GM18508 (cell line): ENCODE results near the gene BAHCC1.

Experiments
- ATAC-seq: cut with Tn5 transposase; IDR thresholded peaks from one replicate; pipeline ENCODE4 v1.9.1; 2021; ENCODE audit warnings: moderate number of reproducible peaks; ENCODE audit not compliant: insufficient read depth, unreplicated experiment

BAHCC1 gene

DNA sequence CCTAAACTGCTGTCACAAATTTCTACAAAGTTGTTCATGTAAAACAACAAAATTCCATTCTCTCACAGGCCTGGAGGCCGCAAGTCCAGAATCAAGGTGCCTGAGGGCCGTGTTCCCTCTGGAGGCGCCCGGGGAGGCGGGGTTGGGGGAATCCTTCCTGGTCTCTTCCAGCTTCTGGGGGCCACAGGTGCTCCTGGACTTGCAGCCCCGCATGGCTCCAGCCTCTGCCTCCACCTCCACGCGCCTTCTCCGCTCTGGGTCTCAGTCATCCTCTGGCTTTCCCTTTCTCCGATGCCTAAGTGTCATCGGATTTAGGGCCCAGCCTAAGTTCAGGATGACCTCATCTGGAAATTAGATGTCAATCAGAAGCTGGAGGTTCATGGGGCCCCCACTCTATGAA is 28.6 kb upstream of the BAHCC1 start:
- ATAC-seq, result no peak

DNA sequence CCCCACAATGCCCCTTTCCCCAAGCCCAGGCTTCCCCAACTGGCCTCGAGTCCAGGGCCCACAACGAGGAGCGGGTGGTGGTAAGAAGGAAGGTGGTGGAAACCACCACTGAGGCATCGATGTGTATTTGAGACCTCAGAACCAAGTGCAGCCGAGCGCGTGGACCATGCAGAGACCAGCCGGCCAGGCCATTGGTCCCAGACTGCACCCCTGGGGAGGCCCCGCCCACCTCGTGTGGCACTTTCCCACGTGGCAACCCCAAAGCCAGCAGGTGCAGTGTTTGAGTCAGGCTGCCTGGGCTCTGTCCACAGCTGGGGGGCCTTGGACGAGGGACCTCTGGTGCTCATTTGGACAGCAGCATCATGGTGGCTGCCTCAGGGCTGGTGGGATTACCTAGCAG is 28.1 kb upstream of the BAHCC1 start:
- no peak for ATAC-seq

DNA sequence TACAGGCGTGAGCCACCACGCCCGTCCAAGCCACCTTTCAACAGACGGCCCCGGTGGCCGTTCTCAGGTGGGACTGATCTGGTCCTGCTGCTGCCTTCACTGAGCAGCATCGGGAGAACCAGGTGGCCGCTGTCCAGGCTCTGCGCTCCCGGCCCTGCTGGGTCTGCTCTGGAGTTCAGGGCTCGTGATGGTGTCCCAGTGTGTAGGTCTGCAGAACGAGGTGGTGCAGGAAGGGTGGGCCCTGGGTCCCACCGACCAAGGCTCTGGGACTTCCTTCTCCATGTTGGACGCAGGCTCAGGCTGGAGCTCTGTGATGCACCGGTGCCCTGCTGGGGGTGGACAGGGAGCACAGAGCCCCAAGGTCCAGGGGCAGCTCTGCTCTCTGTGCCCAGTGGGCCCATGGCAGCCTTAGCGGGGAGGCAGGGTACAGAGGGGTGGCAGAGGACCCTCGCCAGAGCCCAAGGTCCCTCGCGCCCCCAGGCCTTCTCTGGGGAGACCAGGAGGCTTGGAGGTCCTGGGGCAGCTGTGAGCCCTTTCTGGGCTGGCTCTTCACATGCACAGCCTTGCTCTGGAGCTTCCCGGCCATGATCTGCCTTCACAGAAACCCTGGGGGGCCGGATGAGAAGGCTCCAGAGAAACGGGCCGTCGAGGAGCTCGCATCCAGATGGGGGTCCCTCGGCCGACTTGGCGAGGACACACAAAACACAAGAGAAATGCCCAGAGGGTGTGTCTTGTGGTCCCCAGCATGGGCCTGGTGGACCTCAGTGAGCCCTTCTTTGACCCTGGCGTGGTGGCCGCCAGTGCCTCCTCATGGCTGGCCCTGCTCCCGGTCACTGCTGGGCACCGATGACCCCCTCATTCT is 26.9 kb upstream of the BAHCC1 start:
- ATAC-seq, result no peak

DNA sequence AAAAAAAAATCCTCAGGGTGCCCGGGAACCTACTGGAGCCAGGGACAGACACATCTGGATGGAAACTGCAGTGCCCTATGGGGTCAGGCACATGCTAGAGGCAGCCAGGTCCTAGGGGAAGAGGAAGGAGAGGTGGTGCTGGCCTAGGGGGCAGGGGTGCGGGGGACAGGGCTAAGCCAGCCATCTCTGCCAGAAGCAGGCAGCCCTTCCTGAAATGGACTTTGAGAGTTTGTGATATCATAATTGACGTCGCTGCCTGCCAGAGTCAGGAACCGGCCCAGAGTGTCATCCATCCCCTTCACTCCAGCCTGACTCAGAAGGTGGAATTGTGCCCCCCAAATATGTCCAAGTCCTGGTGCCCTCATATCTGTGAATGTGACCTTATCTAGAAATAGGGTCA is 25.0 kb upstream of the BAHCC1 start:
- no peak for ATAC-seq

DNA sequence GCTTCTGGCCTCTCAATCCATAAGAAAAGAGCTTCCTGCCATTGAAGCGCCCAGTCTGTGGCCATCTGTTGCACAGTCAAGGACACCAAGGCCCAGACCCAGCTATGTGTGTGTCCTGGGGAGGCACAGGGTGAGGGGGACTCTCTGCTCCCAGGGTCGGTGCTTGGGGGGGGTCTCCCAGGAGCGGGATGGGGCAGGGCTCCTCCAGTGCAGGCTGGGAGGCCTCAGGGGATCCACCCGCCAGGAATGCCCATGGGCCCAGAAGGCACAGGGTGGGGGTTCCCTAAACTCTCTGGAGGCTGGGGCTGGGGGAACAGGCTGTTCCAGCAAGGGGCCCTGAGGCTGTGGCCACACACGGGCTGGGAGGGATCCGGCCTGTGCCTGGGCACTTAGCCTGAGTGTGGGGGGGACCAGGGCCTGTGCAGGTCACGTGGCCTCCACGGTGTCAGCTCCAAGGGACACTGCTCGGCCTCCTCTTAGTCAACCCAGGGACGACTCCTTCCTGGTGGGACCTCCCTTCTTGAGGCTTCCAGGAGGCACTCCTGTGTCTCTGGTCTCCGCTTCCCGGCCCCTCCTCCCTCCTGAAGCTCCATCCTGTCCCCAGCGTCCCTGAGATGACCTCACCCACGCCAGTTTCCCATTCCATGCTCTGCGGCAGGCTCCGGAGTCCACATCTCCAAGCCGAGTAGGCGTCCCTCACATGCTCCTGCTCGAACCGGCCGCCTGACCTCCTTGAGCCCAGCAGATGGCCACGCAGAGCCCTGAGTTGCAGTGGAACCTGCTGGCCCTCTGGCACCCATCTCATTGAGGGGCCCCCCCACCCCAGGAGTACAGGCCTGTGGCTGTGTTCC is 23.1 kb upstream of the BAHCC1 start:
- no peak for ATAC-seq

DNA sequence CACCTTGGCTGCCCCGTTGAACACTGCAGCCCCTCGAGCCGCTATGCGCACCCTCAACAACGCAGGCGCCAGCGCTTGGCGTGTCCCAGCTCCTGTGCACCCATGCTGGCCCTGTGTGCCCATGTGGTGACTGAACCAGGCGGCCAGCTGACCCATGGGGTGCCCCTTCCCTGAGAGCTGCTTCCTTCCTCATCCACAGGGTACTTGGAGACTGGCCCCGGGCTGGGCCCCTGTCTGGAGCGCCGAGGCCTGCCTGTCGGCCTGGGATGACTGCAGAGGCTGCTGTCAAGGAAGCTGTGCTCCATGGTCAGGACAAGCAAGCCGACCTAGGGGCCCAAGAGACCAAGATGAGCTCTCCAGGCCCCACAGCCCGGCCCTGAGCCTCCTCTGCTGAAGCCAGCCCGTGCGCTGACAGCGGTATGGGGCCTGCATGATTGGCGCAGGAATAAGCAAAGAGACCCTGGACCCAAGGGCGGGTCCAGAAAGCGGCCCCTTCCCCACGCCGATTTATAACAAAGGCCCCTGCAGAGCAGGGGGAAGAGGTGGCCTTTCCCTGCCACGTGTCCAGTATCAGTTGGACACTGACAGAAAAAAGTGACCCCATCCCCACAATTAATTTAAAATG is 21.6 kb upstream of the BAHCC1 start:
- no peak for ATAC-seq

DNA sequence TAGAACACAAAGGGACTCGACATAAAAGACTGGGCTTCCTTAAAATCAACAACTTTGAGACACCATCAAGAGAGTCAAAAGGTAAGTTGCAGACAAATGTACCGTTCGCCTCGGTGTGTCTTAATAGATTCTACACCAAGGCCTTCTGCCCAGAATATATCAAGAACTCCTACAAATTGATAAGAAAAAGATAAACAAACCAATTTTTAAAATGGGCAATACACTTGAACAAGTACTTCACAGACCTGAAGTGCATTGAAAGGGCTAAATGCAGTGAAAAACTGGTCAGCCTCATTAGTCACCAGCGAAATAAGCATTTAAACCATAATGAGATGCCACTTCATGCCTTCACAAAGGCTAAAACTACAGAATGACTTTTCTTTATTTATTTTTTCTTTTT is 20.4 kb upstream of the BAHCC1 start:
- ATAC-seq, result no peak

DNA sequence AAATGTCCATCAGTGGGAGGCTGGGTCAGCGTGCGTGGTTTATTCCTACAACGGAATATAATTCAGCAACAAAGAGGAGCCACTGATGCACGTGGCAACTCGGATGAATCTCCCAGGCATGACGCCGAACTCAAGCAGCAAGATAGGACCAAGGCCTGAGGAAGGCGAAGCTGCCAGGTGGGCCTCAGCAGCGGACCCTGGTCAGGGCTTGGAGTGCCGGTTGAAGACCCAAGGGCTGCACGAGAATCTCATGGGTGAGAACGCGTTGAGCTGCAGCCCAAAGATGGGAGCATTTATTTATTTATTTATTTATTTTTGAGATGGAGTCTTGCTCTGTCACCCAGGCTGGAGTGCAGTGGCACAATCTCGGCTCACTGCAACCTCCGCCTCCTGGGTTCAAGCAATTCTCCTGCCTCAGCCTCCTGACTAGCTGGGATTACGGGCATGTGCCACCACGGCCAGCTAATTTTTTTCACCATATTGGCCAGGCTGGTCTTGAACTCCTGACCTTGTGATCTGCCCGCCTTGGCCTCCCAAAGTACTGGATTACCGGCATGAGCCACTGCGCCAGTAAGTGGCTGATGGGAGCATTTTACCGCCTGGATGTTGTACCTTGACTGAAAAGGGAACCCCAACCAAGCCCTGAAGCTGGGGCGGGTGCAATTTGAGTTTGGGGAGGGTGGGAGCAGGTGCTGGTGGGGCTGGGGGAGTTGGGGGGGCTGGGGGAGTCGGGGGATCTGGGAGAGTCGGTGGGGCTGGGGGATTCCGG is 18.1 kb upstream of the BAHCC1 start:
- no peak for ATAC-seq

DNA sequence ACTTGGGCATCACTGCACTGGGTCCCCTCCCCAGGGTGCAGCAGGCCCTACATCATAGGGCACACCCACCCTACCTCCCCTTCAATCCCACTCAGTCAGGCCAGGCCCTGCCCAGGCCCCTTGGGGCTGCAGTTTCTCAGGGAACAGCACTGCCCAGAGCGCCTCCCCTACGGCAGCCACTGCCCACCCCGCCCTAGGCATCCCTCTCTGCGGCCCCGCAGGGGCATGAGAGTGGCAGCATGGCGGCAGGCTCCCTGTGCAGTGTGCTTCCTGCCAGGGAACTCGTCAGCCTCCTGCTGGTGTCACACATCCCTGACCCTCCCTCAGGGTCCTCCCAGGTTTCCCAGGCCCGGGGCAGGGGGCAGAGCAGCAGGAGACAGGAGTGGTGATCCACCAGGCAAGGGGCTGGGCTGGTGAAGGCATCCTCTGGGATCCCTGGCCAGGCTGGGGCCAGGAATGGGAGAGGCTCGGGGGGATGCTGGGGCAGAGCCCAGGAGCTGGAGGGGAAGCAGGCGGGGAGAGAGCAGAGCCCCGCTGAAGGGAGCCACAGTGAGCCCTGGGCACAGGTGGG is 16.2 kb upstream of the BAHCC1 start:
- ATAC-seq, result no peak

DNA sequence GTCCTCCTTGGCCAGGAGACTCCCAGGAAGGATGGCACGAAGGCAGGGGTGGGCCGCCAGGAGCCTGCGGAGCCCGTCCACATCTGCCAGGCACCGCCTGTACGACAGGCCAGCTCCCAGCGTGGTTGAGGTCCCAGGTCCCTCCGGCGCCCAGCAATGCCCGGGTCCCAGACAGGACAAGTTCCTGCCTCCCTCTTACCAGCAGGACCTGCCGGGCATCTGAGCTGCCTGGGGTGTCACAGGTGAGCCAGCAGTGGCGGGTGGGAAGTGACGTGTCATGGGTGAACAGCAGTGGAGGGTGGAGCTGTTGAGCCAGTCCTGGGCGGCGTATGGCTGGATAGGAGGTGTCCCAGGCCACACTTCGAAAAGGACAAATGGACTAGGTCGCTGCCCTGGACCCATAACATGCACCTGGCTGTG is 15.7 kb upstream of the BAHCC1 start:
- no peak for ATAC-seq

DNA sequence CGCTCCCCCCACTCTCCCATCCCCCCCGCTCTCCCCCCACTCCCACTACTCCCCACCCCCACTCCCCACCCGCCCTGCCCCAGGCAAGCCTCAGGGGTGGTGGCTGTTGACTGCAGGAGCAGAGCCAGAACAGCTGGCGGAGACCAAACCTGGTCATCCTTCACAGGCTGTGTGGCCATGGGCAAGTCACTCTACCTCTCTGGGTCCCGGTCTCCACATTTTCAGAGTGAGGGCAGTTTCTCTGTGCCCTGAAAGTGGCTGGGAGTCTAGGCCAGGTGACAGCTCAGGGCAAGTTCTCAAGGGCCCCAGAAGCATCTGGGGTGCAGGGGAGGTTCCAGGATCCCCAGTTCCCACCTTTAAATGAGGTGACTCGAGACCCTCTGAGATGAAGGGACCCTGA is 15.1 kb upstream of the BAHCC1 start:
- no peak for ATAC-seq

DNA sequence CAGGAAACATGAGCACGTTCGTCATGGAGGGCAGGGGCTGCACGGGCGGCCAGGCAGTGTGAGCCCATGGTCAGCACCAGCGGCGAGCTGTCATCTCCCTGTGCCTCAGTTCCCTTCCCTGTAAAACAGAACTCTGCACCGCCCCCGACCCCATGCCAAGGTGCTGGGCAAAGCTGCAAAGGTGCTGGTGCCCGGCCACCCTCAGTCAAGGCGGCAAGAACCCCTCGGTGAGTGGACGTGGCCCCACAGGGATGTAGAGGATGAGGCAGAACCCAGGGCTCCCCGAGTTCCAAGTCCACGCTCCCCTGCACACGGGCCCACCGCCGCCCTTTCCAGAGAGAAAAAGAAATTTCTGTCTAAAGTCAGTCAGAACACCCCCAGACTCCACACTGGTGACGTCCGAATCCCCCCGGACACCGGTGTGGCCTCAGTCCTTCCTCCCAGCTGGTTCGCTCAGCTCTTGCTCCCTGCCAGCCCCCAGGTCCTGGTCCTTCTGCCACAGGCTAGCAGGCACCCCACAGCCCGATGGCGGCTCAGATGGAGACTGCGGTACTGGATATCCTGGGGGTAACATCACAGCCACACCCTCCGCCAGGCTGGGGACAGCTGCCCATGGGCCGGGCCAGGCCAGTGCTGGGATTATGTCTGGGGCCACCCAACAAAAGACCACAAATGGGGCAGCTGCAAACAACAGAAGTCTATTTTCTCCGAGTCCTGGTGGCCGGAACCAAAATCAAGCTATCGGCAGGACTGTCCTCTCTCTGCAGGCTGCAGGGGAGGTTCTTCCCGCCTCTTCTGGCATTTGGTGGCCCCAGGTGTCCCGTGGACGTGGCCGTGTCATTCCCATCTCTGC is 14.4 kb upstream of the BAHCC1 start:
- ATAC-seq, result no peak

DNA sequence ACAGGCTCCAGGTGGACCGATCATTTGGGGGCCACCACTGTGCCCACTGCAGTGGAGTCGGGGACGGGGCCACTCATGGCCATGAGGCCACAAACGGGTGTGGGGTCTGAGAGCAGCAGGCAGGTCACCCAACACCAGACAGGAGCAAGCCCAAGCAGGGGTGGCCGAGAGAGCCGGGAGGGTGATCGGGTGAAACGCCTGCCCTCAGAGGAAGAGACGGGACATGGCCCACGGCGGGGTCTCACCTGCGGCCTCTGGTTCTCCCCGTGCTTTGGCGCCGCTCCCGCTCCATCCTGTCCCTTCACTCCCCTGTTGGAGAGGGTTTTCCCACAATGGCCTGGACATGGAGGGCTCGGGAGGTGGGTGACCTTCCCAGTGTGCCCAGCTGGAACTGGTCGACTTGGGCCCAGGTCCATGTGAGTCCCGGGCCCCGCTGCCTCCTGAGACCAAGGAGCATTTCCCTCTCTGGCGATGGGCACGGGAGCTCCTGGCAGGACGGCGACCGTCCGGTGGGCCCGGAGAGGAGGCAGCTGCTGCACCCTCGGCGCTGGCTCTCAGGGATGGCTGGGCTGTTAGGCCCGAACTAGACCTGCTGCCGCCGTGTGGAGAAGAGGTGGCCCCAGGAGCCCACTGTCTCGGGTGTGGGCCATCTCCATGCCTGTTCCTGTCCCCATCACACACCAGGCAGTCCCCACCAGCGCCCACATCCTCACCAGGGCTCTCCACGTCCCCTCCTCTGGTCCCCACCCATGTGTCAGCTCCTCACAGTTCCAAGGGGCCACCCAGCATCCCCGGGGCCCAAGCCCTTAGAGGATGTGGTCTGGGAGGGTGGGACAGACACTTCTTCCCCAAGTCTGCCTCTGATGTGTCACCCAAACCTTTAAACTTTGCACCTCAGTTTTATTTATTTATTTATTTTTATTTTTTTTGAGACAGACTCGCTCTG is 13.4 kb upstream of the BAHCC1 start:
- no peak for ATAC-seq

DNA sequence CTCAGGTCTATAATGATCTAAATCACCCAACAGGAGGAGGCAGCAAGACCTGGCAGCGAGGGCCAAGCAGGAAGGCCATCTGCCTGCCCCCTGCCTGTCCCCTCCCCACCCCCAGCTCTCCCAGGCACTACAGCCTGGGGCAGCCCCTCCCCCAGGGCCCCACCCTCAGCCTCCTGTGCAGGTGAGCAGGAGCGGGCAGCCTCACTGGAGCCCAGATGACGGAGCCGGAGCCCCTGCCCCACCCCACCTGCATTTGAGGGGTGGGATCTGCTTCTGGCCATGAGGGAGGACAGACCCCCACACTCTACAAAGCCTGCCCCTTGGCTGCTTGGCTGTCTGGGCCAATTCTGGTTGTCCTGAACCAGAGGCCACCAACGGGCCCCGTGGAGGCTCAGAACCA is 12.4 kb upstream of the BAHCC1 start:
- no peak for ATAC-seq

DNA sequence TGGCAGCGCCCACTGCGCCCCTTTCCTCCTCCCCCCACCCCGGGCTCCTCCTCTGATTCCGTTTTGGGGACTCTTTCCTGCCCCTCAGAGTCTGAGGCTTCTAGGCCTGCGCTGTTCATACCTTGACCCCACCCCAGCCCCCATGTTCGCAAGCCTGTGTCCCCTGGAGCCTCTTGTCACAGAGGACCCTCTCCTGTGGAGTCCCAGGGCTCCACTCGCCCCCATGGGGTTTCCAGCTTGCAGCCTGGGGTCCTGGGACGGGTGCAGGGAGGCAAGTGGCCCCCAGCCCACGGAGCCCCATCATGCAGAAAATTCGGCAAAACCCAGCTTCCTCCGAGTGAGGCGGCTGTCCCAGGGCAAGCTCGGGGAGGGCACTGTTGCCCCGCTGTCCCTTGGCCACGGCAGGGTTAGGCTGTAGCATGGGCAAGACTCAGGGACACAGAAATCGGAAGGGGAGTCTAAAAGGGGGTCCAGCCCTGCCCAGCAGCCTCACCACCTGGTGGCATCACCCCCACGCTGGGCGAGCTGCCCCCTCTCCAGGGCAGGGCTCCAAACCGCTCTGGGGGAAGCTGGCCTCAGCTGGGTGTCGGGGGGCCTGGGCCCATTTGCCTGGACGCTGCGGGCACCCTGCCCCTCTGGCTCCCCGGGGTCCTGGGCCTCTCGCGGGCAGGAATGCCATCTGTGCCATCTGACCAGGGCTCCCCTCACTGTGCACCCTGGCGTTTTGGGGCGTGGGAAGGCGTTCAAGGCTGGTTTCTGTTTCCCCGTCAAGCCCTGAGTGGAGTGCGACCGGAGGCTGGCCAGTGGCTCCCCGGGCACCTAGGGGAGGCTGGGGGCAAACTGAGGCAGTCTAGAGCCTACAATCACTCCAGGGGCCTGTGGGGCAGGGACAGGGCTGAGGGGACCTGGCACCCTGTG is 11.5 kb upstream of the BAHCC1 start:
- ATAC-seq, result no peak

DNA sequence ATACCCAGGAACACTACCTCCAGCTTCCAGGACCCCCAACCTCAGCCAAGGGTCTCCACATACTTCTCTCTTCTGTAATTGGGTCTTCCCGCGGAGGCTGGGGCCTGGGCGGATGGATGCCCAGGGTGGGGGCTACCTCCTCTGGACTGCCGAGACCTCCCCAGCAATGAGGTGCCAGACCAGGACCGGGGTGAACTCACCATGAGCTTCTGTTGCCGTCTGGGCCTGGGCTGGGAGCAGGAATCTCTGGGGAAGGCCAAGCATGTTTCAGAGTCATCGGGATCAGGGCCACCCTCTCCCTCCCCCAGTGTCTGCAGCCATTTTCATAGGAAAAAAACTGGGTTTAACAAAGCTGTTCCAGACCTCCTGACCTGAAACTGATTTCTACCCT is 10.3 kb upstream of the BAHCC1 start:
- no peak for ATAC-seq
